GM18519 (cell line): ENCODE data around the gene HNRNPH3.

Source experiments
- ATAC-seq: cut with Tn5 transposase; IDR thresholded peaks from one replicate; pipeline ENCODE4 v1.9.1; 2021; ENCODE audit warnings: mild to moderate bottlenecking, moderate library complexity; ENCODE audit not compliant: unreplicated experiment, low FRiP score

Gene HNRNPH3

DNA sequence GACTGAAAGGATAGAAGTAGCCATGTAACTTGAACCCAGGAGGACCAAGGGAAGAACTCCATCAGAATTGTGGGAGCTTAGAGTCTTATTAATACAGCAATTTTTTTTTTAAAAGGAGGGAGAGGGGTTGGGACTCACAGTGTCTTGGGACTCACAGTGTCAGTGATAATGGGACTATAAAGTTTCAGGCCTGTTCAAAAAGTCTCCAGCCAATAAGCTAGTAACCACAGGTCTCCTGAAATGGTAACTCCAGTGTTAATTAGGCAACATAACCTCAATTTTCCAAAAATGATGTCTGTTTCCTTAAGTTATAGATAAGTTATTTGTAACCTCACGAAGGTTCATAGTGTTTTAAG, 2.4 kb upstream of the HNRNPH3 start:
- no peak for ATAC-seq

DNA sequence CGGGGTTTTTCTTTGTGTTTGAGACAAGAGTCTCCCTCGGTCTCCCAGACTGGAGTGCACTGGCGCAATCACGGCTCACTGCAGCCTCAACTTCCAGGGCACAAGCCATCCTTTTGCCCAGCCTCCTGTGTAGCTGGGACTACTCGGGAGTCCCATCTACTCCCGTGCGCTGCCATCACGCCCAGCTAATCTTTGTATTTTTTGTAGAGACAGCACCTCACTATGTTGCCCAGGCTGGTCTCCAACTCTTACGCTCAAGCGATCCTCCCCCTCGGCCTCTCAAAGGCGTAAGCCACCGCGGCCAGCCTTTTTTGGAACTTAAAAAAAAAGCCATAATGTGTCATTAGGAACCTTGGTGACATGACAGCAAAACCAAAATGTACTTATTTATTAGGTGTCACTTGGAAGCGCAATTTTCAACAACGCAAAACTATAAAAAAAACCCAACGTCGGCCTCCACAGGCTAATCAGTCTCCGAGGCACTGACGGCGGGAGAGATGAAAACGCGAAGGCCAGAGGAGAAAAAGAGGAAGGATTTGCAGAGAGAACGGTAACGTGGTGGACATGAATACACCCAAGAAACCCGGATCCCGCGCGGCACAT, 911 bp upstream of the HNRNPH3 start:
- no peak for ATAC-seq

GRCh38 chr10:68332259-68333057, 594 bp downstream of the HNRNPH3 start, which contains the start of gene PBLD:
PBLD (minus strand) TSS chr10:68332928; CDS start chr10:68306844, 26,084 bp downstream.
- ATAC-seq: no peak

- ATAC-seq: no peak
Measured at GRCh38 chr10:68333058-68333395, 1.2 kb downstream of the HNRNPH3 start.

GRCh38 chr10:68333440-68334431, 1.9 kb downstream of the HNRNPH3 start:
- ATAC-seq: no peak

GRCh38 chr10:68334672-68335467, 3.0 kb downstream of the HNRNPH3 start:
- ATAC-seq: no peak

DNA sequence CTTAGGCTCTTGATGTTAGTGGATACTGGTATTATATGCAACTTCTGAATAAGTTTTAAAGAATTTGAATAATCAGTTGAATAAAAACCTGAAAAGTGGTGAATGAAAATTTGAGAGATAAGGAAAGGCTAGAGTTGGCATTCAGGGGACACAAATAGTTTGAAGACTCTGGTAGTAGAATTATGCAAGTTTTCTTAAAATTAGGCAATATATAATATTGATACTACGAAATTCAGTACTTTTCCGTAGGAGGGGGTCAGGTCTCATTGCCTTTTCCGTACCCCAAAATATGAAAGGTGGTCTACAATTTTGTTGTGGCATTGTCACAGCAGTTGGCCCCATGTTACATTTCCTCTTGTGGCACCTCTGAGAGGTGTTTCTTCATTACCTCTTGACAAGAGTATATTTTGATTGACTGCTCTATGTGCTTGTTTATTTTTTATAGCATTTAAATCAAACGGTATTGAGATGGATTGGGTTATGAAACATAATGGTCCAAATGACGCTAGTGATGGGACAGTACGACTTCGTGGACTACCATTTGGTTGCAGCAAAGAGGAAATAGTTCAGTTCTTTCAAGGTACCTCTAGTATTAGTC, 5.0 kb downstream of the HNRNPH3 start:
- ATAC-seq: no peak

GRCh38 chr10:68340358-68341080, 8.7 kb downstream of the HNRNPH3 start:
- no peak for ATAC-seq

DNA sequence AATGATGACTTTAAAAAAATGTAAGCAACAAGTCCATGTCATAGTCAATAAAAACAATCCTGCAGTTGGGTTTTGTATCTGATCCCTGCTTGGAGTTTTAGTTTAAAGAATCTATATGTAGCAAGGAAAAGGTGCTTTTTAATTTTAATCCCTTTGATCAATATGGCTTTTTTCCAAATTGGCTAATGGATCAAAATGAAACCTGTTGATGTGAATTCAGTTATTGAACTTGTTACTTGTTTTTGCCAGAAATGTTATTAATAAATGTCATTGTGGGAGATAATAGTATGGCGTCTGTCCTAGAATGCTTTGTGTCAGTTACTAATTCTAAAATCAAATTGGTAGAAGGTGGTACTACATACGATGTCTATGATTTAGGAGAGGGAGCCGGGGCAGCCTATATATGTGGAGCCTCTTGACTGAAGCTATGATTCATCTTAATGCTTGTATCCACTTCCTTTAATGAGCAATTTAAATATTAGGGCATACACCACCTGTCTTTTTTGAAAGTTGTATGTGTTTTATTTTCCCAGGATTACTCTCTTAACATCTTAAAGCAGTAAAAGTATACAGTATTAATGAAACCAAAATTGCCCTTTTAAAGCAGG, 11.1 kb downstream of the HNRNPH3 start:
- ATAC-seq: no peak

- ATAC-seq: no peak
Measured at GRCh38 chr10:68345621-68346020, 13.8 kb downstream of the HNRNPH3 start.

- ATAC-seq: no peak
Measured at GRCh38 chr10:68346774-68347173, 14.9 kb downstream of the HNRNPH3 start.

- no peak for ATAC-seq
Measured at GRCh38 chr10:68348265-68348741, 16.4 kb downstream of the HNRNPH3 start.

DNA sequence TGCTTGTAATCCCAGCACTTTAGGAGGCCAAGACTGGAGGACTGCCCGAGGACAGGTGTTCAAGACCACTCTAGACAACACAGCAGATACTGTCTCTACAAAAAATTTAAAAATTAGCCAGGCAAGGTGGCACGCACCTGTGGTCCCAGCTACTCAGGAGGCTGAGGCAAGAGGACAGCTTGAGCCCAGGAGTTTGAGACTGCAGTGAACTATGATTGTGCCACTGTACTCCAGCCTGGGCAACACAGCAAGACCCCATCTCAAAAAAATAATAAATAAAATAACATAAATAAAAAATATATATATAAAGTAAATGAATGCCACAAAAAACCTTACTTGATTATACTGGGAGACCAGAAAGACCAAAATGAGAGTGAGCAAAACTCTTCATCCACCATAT, 21.7 kb downstream of the HNRNPH3 start:
- no peak for ATAC-seq

GRCh38 chr10:68359189-68359588, 27.3 kb downstream of the HNRNPH3 start:
- ATAC-seq: no peak

DNA sequence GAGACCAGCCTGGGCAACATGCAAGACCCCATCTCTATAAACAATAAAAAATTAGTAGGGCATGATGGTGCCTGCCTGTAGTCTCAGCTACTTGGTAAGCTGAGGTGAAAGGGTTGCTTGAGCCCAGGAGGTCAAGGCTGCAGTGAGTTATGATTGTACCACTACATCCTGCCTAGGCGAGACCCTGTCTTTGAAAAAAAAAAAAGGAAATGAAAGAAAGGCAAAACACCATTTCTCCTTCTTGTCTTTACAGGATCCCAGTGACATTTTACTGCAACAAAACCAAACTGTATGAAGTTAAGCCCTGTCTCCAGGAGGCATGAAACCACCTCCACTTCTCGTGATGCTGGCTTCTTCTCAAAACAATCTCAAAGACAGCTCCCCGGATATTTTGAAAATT, 30.7 kb downstream of the HNRNPH3 start:
- ATAC-seq: no peak

DNA sequence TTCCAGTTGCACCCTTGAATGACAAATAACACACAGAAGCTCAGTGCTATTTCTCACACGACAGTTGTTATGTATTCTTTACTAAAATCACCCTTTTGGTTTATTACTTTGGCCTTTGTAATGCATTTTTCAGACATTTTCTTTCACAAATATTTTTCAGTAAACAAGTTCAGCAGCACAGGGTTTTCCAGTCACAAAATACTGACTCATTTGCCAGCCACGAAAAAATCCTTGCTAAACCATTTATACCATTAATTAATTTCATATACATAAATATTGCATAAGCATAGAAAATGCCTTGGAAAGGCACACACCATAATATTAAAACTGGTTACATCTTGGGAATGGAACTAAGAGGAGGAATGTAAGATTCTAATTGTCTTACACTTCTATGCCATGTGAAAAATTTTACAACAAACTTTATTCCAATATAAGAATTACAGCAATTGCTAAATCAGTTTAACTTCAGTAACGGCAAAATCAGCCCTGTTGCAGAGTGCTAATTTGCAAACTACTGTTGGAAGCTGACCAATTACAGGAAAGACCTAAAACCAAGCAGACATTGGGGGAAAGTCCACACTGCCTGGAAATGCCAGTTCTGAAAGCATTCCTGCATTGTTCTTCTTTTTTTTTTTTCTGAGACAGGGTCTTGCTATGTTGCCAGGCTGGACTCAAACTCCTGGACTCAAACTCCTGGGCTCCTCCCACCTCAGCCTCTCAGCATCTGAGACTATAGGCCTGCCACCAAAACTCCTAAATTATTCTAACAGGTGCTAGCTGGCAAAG, 32.4 kb downstream of the HNRNPH3 start:
- no peak for ATAC-seq

- ATAC-seq: no peak
Measured at GRCh38 chr10:68365611-68366010, 33.7 kb downstream of the HNRNPH3 start.

DNA sequence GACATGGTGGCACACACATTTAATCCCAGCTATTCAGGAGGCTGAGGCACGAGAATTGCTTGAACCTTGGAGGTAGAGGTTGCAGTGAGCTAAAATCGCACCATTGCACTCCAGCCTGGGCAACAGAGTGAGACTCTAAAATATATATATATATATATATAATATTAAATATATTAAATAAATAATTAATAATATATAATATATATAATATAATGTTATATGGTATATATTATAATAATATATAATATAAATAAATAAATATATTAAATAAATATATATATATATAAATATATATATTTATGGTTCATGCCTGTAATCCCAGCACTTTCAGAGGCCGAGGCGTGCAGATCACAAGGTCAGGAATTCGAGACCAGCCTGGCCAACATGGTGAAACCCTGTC, 34.7 kb downstream of the HNRNPH3 start:
- no peak for ATAC-seq
